Ishikawa (cell line): ENCODE measurements around the gene SLC12A7.

Experiments used
- CEBPB ChIP-seq: IDR thresholded peaks from 2 replicates; pipeline ENCODE4 v1.6.1; 2012
- CREB1 ChIP-seq: IDR thresholded peaks from 2 replicates; pipeline ENCODE4 v1.6.1; 2012; ENCODE audit warnings: low read depth
- EGR1 ChIP-seq: IDR thresholded peaks from 2 replicates; pipeline ENCODE4 v1.6.1; 2012
- EP300 ChIP-seq: IDR thresholded peaks from 2 replicates; pipeline ENCODE4 v1.6.1; 2012; ENCODE audit warnings: borderline replicate concordance
- FOXM1 ChIP-seq: IDR thresholded peaks from 2 replicates; pipeline ENCODE4 v1.6.1; 2012; ENCODE audit warnings: low read depth, borderline replicate concordance
- NFIC ChIP-seq: IDR thresholded peaks from 2 replicates; pipeline ENCODE4 v1.6.1; 2012
- RAD21 ChIP-seq: IDR thresholded peaks from 2 replicates; pipeline ENCODE4 v1.6.1; 2012; ENCODE audit warnings: low read depth
- TAF1 ChIP-seq: IDR thresholded peaks from 2 replicates; pipeline ENCODE4 v1.6.1; 2012; ENCODE audit warnings: low read depth, mild to moderate bottlenecking
- TCF12 ChIP-seq: IDR thresholded peaks from 2 replicates; pipeline ENCODE4 v1.6.1; 2012; ENCODE audit warnings: low read depth
- TEAD4 ChIP-seq: IDR thresholded peaks from 2 replicates; pipeline ENCODE4 v1.6.1; 2012
- YY1 ChIP-seq: IDR thresholded peaks from 2 replicates; pipeline ENCODE4 v1.6.1; 2012; ENCODE audit warnings: low read depth
- ZBTB7A ChIP-seq: IDR thresholded peaks from 2 replicates; pipeline ENCODE4 v1.6.1; 2012; ENCODE audit warnings: low read depth
- TF ChIP-seq, protein P1 (sequence below): IDR thresholded peaks from 2 replicates; pipeline ENCODE4 v1.6.1; 2012
- TF ChIP-seq, protein P2 (sequence below): IDR thresholded peaks from 2 replicates; pipeline ENCODE4 v1.6.1; 2012; ENCODE audit warnings: low read depth, mild to moderate bottlenecking
- TF ChIP-seq, protein P3 (sequence below): IDR thresholded peaks from 2 replicates; pipeline ENCODE4 v1.6.1; 2012

SLC12A7 gene

DNA sequence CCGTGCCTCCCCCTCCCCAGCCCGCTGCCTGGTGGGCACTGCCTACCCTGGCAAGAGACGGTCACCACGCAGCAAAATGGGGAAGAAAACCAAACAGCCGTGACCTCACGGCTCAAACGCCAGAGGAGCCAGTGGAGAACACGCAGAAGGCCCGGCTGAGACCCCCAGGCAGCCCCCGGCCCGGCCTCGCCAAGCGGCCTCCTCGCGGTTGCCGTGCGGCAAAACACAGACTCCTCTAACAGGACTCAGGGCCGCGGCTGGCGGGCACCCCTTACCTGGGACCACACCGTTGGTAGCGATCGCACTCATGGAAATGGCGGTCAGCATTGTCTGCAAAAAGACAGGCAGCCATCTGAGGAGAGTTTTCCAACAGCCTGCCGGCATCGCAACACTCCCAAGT, 23.8 kb downstream of the SLC12A7 start:
- no peak for TF ChIP-seq ZBTB7A
- TF ChIP-seq, protein P1, sequence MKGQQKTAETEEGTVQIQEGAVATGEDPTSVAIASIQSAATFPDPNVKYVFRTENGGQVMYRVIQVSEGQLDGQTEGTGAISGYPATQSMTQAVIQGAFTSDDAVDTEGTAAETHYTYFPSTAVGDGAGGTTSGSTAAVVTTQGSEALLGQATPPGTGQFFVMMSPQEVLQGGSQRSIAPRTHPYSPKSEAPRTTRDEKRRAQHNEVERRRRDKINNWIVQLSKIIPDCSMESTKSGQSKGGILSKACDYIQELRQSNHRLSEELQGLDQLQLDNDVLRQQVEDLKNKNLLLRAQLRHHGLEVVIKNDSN: no peak
- no peak for TF ChIP-seq TEAD4
- TF ChIP-seq NFIC: no peak
- TF ChIP-seq, protein P2, sequence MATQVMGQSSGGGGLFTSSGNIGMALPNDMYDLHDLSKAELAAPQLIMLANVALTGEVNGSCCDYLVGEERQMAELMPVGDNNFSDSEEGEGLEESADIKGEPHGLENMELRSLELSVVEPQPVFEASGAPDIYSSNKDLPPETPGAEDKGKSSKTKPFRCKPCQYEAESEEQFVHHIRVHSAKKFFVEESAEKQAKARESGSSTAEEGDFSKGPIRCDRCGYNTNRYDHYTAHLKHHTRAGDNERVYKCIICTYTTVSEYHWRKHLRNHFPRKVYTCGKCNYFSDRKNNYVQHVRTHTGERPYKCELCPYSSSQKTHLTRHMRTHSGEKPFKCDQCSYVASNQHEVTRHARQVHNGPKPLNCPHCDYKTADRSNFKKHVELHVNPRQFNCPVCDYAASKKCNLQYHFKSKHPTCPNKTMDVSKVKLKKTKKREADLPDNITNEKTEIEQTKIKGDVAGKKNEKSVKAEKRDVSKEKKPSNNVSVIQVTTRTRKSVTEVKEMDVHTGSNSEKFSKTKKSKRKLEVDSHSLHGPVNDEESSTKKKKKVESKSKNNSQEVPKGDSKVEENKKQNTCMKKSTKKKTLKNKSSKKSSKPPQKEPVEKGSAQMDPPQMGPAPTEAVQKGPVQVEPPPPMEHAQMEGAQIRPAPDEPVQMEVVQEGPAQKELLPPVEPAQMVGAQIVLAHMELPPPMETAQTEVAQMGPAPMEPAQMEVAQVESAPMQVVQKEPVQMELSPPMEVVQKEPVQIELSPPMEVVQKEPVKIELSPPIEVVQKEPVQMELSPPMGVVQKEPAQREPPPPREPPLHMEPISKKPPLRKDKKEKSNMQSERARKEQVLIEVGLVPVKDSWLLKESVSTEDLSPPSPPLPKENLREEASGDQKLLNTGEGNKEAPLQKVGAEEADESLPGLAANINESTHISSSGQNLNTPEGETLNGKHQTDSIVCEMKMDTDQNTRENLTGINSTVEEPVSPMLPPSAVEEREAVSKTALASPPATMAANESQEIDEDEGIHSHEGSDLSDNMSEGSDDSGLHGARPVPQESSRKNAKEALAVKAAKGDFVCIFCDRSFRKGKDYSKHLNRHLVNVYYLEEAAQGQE: no peak
- TF ChIP-seq, protein P3, sequence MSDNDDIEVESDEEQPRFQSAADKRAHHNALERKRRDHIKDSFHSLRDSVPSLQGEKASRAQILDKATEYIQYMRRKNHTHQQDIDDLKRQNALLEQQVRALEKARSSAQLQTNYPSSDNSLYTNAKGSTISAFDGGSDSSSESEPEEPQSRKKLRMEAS: no peak

DNA sequence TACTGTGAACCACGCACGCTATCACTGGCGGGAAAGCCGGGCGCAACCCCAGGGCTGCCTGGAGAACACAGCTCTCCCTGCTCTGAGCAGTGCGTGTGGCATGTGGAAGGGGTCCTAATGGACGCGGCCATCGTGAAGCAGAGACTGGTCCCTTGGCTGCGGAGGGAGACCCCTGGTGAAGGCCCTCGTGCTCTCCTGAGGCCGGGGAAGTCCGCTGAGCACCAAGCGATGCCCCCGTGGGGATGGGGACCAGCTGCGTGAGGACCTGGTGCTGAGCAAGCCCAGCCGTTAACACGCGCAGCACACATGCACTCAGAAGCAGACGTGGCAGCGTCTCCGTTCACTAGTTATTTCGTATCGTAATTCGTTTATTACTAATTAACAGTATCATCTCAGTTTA, 24.4 kb downstream of the SLC12A7 start:
- TF ChIP-seq TCF12 (no peak), TAF1 (no peak), EP300 (no peak), CEBPB (no peak), EGR1 (no peak), RAD21 (no peak), ZBTB7A (no peak), NFIC (no peak), YY1 (no peak), FOXM1 (no peak), TEAD4 (no peak), CREB1 (no peak)
- TF ChIP-seq, protein P3: no peak
- TF ChIP-seq, protein P2: no peak

DNA sequence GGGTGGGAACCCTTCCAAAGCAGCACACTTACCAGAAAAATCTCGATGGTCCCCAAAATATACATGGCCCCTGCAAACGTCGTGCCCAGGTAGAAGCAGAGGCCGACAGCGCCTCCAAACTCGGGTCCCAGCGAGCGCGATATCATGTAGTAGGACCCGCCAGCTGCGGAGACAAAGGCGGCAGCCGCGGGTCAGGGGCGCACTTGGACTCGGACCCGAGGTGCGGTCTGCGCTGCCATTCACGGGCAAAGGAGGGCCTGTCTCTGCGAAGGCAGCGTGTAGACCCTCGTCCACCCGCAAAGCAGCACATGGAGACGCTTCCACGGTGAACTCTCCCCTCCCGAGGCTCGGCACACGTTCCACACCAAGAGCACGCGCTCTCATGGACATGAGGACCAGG, 25.0 kb downstream of the SLC12A7 start:
- TF ChIP-seq, protein P1: no peak
- no peak for TF ChIP-seq EGR1
- TF ChIP-seq RAD21: no peak
- TF ChIP-seq NFIC: no peak
- TF ChIP-seq, protein P2: no peak
- TF ChIP-seq YY1: no peak
- TF ChIP-seq TAF1: no peak
- TF ChIP-seq, protein P3: no peak
- TF ChIP-seq EP300: no peak
- no peak for TF ChIP-seq TEAD4
- TF ChIP-seq CREB1: no peak
- TF ChIP-seq CEBPB: no peak
- TF ChIP-seq TCF12: no peak
- TF ChIP-seq ZBTB7A: no peak
- no peak for TF ChIP-seq FOXM1

DNA sequence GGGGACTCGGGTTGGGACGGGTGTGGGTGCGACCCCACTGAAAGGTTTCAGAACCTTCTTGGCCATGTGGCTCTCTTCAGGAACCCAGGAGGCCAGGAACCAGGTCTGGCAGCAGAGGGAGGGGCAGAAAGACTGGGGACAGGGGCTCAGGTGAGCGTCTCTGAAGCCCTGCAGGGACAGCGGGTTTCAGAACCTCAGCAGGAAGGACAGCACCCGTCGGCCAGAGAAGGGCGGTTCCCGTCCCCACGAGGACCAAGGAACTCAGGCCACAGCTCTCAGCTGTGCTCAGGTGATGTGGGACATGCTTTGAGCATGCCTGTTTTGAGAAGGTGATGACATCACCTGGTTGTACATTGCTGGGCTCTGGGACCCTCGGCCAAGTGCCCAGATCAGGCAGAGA, 25.7 kb downstream of the SLC12A7 start:
- TF ChIP-seq, protein P2: peak; percentile 74
- no peak for TF ChIP-seq RAD21
